ENCODE results near the gene FBRS.

FBRS gene

GRCh38 chr16:30645727-30646126 lies 12.5 kb upstream of the FBRS start:
- DNase-seq: no peak

- no peak for DNase-seq
Observed at GRCh38 chr16:30647274-30647571, 11.0 kb upstream of the FBRS start.

GRCh38 chr16:30649725-30650368 lies 8.4 kb upstream of the FBRS start:
- peak; percentile 79 for DNase-seq

- peak; percentile 97 for DNase-seq
Observed at GRCh38 chr16:30650369-30651123, 7.7 kb upstream of the FBRS start, which contains the start of gene PRR14. Gene PRR14 (plus strand): TSS chr16:30650960. CDS start chr16:30651646, 686 bp downstream.

- peak; percentile 90 for DNase-seq
Observed at GRCh38 chr16:30651124-30652004, 6.9 kb upstream of the FBRS start.

- DNase-seq: no peak
Observed at GRCh38 chr16:30652005-30652296, 6.3 kb upstream of the FBRS start.

GRCh38 chr16:30652718-30653117 lies 5.5 kb upstream of the FBRS start:
- DNase-seq: no peak

- no peak for DNase-seq
Observed at GRCh38 chr16:30654856-30655255, 3.4 kb upstream of the FBRS start.

- DNase-seq: no peak
Observed at GRCh38 chr16:30655815-30656347, 2.4 kb upstream of the FBRS start.

GRCh38 chr16:30656388-30656787 lies 1.8 kb upstream of the FBRS start:
- DNase-seq: no peak

- DNase-seq: no peak
Observed at GRCh38 chr16:30656974-30657865, 1.0 kb upstream of the FBRS start.

- DNase-seq: no peak
Observed at GRCh38 chr16:30658731-30659506, 688 bp downstream of the FBRS start.

GRCh38 chr16:30659507-30660423 lies 1.5 kb downstream of the FBRS start:
- DNase-seq: peak; percentile 78

- DNase-seq: peak; percentile 75
Observed at GRCh38 chr16:30660424-30661261, 2.4 kb downstream of the FBRS start.

GRCh38 chr16:30662449-30662848 lies 4.2 kb downstream of the FBRS start:
- DNase-seq: no peak

GRCh38 chr16:30663038-30663437 lies 4.8 kb downstream of the FBRS start:
- DNase-seq: no peak

GRCh38 chr16:30663820-30664219 lies 5.6 kb downstream of the FBRS start:
- no peak for DNase-seq

- no peak for DNase-seq
Observed at GRCh38 chr16:30664616-30665109, 6.4 kb downstream of the FBRS start.

- no peak for DNase-seq
Observed at GRCh38 chr16:30665155-30665829, 7.1 kb downstream of the FBRS start.
